NCI-H526 (cell line): ENCODE results near the gene GALNT15.

Experiments
- DNase-seq, 2 experiments: peaks; one replicate each; lab custom pipeline; 2025; lab: John Stamatoyannopoulos, UW

The GALNT15 gene

DNA sequence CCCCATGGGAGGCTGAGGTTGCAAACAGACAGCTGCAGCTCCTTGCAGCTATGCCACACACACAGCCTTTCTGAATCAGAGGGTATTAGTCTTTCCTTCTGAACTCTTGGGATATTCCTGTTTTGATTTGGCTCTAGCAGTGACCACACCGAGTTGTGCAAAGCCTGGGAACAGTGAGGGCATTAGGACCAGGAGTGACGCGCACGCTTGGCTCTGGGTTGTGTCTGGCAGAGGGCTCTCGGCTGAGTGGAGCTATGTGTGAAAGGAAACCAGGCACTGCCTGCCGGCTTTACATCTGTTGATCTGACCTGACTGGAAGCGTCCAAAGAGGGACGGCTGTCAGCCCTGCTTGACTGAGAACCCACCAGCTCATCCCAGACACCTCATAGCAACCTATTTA lies at the start of gene GALNT15:
Gene GALNT15, plus strand, starts transcription at position 292 of the 400 bp plus-strand sequence. CDS start 472 bp downstream, outside the sequence.
- DNase-seq = no peak

- DNase-seq = no peak
Measured at GRCh38 chr3:16126634-16127033, 47.8 kb upstream of the GALNT15 start.

DNA sequence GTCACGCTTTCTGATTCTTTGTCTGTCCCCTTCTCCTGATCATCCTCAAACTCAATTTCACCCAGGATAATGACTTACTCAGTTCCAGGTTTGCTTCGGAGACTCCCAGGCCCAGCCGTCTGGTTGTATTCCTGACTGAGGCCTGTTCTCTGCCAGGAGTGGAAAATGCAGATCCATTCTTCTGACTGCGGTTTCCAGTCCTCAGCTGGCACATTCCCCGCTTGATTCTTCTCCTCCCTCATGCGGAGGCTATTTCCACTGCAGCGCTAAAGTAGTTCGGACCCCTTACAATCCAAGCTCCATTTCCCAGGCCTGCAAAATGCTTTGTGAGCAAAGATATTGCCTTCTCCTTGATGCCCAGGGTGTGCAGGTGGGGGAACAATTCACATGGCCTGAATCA lies 47.2 kb upstream of the GALNT15 start:
- no peak for DNase-seq

DNA sequence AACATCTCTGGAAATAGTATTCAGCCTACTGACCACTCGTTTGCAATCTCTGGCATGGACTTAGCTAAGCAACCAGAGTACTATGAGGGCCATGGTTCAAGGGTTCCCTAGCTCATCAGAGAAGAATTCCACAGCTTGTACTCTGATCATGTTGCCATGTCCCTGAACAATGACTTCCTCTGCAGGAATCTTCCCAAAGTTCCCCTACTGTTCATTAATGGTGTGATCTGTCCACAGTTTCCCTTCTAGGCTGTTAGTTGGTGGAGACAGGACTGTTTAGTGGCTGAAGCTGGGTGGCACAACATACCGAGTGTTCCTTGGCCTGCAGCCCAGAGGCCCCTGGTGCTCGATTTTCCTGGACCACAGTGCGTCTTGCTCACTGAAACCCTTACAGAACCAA lies 44.4 kb upstream of the GALNT15 start:
- DNase-seq = no peak

DNA sequence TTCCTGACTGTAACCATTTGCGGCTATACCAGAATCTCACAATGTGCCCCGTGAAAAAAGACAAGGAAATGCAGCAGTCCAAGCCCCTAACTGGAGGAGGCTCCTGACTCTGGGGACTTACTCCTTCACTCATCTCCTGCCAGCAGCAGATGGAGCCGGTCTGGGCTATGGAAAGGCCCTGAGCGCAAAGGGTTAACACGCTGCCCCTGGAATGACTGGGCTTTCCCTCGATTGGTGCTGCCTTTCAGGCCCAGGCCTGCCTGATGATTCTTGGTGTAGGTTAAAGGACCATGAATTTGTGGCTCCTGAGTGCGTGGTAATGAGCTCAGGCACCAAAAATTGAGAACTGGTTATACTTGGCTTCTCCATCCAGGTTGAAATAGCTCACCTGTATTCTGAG lies 42.3 kb upstream of the GALNT15 start:
- DNase-seq = no peak

DNA sequence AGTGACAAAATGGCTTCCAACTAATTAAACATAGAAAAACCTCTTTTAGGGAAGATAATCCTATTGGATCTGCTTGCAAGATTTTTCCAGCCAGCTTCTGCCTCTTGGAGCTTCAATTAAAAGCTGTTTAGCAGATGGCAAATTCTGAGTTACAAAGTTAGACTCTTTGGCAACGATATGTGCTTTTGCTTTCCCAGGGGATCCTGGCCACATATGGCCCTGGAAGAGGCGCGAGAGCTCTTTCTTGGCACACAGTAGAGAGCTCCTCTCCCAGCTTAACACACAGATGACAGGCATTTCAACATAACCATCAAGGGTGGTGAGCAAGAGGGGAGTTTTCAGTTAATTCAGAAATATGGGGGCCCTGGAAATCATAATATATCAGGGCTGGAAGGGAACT lies 41.6 kb upstream of the GALNT15 start:
- no peak for DNase-seq

DNA sequence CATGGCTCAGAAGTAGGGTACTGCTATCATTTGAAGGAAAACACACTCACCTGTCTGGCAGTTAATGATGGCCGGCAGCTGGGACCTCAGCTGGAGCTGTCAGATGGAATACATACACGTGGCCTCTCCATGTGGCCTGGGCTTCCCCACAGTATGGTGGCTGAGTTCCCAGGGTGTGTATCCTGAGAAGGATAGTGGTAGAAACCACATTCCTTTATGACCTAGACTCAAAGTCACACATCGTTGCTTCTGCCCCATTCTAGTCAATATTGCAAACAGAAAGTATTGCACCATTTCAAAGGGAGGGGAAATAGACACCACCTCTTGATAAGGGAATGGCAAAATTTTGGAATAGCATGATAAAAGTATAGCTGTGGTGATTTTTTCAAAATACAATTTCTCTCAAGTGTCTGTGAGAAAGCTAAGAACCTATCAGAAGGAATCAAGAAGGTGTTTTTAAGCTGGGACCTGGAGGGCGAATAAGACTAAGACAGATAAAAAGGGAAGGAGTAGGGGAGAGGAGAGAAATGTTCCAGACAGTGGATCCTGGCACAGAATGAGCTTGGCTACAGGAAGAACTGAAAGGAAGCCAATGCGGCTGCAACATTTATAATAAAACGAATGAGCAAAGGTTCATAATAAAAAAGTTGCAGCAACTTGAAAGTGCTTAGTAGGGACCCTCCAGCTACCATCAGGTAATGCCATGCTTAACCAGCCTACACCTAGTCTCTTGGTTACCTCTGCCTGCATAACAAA lies 40.1 kb upstream of the GALNT15 start:
- no peak for DNase-seq

DNA sequence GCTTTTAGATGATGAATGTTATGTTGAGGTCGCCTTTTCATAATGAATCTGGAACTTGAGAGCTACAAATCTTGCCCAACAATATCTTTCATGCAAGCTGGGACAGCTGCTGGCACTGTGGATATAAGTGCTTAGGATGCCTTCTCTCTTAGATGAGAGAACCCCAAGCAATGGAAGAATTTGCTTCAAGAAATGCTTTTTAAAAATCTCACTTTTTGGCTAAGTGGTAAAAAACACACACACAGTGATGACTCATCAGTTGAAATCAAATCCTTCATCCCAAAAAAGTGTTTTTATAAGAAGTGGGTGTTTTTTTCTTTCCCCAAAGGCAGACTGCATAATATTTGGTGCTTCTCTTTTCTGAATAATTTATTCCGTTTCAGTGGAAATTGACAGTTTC lies 38.4 kb upstream of the GALNT15 start:
- DNase-seq = no peak

- no peak for DNase-seq
Measured at GRCh38 chr3:16137044-16137443, 37.4 kb upstream of the GALNT15 start.

GRCh38 chr3:16137977-16138376 lies 36.5 kb upstream of the GALNT15 start:
- no peak for DNase-seq

DNA sequence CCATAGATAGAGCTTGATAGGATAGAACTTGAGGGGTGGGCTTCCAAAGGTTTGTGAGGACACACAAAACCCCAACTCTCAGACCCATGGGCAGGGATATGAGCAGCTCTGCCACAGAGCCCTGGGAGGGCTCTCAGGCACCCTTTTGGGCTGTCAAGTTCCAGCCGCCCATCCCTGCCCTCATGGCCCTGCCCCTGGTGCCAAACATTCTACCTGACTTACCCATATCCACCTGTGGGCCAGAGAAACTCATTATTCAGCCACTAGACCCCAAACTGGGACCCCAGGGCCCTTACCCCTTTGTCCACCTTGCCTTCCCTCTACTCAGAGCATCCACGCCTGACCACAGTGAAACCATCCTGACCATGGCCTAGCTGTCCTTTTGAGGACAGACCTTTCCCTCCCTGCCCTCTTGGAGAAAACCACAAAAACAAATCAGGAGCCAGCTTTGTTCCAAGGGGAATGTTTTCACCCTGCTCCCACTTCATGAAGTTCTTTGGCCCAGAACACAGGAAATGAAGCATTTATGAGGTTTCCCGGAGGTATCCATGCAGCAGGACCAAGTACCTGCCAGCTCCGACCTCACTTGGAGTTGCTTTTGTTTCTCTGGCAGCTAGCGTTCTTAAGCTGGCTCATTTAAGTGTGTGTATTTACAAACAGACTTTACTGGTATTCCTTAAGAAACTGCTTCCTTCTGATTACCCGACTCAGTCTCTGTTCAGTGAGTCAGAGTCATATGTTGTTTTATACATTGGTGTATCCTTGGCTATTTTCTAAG lies 34.2 kb upstream of the GALNT15 start:
- DNase-seq = no peak

GRCh38 chr3:16140894-16141285 lies 33.6 kb upstream of the GALNT15 start:
- DNase-seq = no peak

DNA sequence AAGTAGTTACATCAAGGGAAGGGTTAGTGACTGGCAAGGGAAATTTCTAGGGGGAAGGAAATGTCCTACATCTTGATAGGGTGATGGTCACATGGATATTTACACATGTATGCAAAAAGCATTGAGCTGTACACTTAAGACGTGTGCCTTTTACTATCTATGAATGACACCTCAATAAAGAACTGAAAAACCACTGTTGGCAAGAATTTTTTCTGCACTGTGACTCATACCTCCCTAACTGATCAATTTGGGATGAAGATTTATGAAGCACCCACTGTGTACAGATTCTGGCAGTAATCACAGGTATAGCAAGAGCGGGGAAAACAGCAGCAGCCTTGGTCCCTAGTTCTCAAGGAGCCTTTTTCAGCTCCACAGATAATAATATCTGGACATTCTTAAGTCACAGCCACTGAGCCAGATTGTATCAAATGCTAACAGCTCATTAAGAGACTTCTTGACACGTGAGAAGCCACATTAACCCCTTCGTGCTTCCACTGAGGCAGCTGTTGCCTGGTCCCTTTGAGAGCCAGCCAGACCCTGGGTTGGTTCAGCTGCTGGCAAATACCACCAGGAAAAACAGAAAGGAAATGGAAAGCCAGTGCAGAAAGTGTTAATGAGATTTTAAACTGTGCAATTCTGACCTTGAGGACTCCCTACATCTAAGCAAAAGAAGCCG lies 32.0 kb upstream of the GALNT15 start:
- DNase-seq = no peak

DNA sequence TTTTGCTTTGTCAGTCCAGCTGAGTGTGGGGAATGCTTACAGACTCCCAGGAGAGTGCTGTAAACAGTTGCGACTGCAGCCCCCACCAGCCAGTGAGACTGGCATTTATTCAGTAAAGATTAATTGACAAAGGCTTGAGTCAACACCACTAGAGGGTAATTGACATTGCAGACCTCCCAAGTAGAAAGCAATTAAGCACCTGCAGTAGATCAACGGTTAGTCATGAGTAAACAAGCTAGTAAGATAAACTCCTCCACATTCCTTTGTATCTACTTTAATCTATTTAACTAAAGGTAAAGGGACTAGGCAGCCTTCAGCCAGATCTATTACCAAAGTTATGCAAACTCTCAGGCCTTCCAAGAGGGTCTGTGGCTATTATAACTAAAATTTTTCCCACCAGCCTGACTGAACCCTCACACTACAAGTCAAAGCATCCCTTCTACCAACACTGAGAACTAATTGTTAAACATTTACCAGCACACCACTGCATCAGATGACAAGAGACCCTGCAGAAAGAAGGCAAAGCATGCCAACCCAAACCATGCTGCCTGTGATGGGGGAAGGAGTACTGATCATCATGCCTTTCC lies 30.5 kb upstream of the GALNT15 start:
- DNase-seq = no peak

- DNase-seq = no peak
Measured at GRCh38 chr3:16145176-16145575, 29.3 kb upstream of the GALNT15 start.

DNA sequence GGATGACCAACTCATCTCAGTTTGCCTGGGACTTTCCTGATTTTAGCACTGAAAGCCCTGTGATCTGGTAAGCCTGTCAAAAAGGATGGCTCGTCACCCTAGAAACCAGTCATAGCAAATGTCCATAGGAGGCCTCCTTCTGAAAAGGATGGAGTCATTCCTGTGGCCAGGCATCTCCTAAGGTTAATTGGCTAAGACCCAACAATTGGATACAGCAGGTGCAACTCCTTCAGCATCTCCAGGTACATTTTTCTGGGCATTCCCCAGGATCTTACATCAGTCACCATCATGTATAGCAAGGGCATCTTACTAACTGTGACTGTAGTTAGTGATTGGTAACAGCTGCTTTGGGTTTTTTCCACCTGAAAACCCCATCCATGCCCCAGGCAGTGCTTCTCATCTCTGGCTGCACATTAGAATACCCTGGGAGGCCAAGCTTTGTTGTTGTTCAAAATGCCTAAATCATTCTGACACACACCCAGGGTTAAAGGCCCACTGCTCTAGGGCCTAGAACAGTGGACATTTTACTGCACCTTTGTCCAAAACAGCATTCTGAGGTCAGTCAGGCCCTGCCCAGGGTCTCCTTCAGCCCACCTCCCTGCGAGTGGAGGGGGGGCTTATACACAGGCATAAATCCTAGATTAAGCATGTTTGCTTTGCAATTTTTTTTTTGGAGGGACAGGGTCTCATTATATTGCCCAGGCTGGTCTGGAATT lies 28.3 kb upstream of the GALNT15 start:
- no peak for DNase-seq

- peak; percentile 67 to 70 for DNase-seq
Measured at GRCh38 chr3:16147220-16147994, 27.1 kb upstream of the GALNT15 start.

DNA sequence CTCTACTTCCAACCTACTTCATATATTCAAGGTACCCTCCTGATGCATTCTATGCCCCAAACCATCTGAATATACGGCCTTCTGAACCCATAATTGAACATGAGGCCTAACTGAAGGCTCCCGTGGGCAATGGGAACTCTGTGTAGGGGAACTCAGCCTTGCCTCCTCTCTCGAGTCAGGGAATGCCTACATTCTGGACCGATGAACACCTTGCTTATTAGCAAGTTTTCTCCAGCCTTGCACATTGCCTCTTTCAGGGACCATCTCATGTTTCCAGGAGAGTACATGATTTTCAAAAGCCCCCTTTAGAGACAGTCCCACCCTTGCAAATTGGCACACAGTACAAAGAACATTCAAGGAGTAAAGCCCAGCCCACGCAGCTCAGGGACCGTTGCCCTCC lies 26.3 kb upstream of the GALNT15 start:
- DNase-seq = no peak

DNA sequence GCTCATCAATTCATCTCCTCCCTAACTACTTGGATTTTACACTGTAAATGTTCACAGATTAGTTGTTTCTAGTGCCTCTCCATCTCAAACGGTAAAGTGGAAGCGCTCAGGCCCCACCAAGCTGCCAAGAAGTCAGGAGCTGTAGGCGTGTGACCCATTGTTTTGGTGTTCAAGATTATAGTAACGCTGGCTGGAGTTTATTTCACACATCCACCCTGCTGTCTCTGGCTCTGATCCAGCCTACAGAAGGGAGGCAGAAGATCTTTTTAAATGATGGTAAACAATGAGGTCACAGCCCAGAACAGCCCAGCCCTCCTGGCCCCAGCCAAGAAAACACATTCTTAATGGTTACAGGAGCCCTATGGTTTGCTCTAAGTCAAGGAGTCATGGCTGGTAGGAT lies 25.7 kb upstream of the GALNT15 start:
- DNase-seq = no peak

- DNase-seq = no peak
Measured at GRCh38 chr3:16150285-16150684, 24.2 kb upstream of the GALNT15 start.

DNA sequence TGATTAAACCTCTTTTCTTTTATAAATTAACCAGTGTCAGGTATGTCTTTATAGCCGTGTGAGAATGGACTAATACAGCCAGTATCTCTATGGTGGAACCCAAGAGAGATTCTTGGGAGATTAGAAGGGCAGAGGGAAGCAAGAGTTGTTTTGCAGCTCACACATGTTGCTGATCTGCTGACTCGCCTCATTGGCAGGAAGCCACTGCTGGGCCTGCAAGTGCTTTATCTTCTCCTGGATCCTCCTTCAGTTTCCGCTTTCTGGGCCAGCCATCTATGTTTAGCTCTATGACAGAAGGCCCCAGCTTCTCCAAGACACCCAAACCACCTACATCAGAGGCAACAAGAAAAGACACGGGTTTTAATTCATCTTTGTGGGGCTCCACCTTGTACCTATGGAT lies 23.4 kb upstream of the GALNT15 start:
- DNase-seq = no peak
